ENCODE measurements around the gene SLC25A11. TPM values are rescaled to one million over a fixed set of nuclear protein-coding genes. Genes with fewer than 3 reads are reported as not detected.

Gene SLC25A11
- total and polyA plus RNA-seq, 2 donors (not counting 1 experiment from before 2014, with no cell fraction given): 32.3 to 44.4 TPM

DNA sequence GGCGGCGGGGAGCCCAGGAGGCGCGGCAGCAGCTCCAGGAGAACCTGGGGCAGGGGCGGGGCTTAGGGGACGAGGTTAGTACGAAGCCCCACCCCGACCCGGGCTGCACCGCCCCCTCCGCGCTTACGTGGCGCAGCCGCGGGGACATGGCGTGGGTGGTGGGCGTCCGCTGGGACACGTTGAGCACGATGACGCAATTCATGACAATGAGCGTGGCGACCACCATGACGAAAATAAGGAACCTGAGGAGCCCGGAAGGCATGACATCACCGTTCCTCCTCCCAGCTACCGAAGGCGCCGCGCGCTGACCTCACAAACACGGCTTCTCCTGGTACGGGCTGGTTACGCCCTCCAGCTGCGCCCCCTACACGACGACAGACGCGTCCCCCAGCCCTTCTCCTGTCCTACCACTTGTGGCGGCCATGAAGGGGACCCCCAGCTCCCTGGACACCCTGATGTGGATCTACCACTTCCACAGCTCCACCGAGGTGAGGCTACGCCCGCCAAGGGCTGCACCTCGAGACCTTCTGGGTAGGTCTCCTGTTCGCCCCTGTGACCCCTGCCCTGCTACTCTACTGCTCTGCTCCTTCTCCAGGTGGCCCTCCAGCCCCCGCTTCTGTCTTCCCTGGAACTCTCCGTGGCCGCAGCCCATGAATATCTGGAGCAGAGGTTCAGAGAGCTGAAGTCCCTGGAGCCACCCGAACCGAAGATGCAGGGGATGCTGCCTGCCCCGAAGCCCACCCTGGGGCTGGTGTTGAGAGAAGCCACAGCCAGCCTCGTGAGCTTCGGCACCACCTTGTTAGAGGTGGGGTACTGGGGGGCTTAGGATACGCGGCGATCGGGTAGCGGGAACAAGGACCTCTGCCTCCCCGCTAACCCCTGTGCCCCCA lies 40.3 kb downstream of the SLC25A11 start, which contains the start of gene C17orf107:
Gene C17orf107, plus strand, starts transcription at position 196 of the 890 bp plus-strand sequence. Its CDS starts 227 bp downstream, at position 423.
- intact Hi-C loops (cut with micrococcal nuclease): loop anchor here (1.0 to 5.0 kb wide), 4 partner anchors 68 to 332 kb away; partner anchors contain the start of genes PLD2, SPAG7 and ZFP3
- peaks cover 45 to 53% of the 10 kb centered on the region in 2 donors for H3K4me1 ChIP-seq (ENCODE audit: control insufficient read depth in 2 of 2, insufficient read depth in 2 of 2, low read length in 2 of 2)
- peaks cover 0 to 27% (median 10%) of the 10 kb centered on the region in 4 experiments for H3K27me3 ChIP-seq (replicated peaks in 1 of 4; ENCODE audit: control extremely low read depth in 1 of 4, control insufficient read depth in 3 of 4, insufficient read depth in 4 of 4, low read length in 3 of 4)
- CTCF ChIA-PET: interaction anchor here (0.7 to 4.0 kb wide), 9 partner anchors 10 to 190 kb away, joined by 3 to 15 read pairs (median 4); partner anchors contain the start of gene SPAG7
- TF ChIP-seq, protein P1, sequence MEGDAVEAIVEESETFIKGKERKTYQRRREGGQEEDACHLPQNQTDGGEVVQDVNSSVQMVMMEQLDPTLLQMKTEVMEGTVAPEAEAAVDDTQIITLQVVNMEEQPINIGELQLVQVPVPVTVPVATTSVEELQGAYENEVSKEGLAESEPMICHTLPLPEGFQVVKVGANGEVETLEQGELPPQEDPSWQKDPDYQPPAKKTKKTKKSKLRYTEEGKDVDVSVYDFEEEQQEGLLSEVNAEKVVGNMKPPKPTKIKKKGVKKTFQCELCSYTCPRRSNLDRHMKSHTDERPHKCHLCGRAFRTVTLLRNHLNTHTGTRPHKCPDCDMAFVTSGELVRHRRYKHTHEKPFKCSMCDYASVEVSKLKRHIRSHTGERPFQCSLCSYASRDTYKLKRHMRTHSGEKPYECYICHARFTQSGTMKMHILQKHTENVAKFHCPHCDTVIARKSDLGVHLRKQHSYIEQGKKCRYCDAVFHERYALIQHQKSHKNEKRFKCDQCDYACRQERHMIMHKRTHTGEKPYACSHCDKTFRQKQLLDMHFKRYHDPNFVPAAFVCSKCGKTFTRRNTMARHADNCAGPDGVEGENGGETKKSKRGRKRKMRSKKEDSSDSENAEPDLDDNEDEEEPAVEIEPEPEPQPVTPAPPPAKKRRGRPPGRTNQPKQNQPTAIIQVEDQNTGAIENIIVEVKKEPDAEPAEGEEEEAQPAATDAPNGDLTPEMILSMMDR (IDR thresholded peaks at IDR 0.05): peak; percentile 14
- no peak for TF ChIP-seq EZH2 (IDR thresholded peaks at IDR 0.05; ENCODE audit: borderline replicate concordance, insufficient read depth, low read depth, low read length, poor library complexity, severe bottlenecking)
- H3K4me3 ChIP-seq (ENCODE audit: control extremely low read depth in 1 of 5, extremely low read depth in 1 of 5, insufficient read depth in 1 of 5, low read depth in 2 of 5, low read length in 4 of 5): peak within 1 kb of the TSS; percentile 32 to 73 (median 66)
- H3K9me3 Mint-ChIP-seq (ENCODE audit: insufficient read depth): no peaks in the 10 kb centered on the region
- H3K36me3 ChIP-seq (replicated peaks in 1 of 2; ENCODE audit: control extremely low read depth in 1 of 2, control insufficient read depth in 1 of 2, extremely low read depth in 1 of 2, insufficient read depth in 2 of 2, low read length in 1 of 2): peaks cover 0 to 24% of the 10 kb centered on the region in 2 experiments
- WGBS (ENCODE audit: insufficient coverage): 12% methylated on average over 60 of the region's 60 CpGs
- POLR2A ChIA-PET: interaction anchor here (0.6 to 2.1 kb wide), 6 partner anchors 11 to 547 kb away, joined by 3 to 9 read pairs (median 4); partner anchors contain the start of genes RNF167, SLC25A11 and SPAG7
- DNase-seq: peak; percentile 97
- peak within 1 kb of the TSS; percentile 68 for H3K9ac ChIP-seq (ENCODE audit: low read length)
- H3K9me3 ChIP-seq (ENCODE audit: control extremely low read depth in 1 of 3, control insufficient read depth in 2 of 3, insufficient read depth in 1 of 3, low read length in 2 of 3): peaks cover 0 to 25% (median 0%) of the 10 kb centered on the region in 3 donors
- ATAC-seq (ENCODE audit: low read depth): peak; percentile 83
- H3K4me3 Mint-ChIP-seq: peak within 1 kb of the TSS; percentile 93
- peak within 1 kb of the TSS; percentile 98 for H3K4me2 ChIP-seq (replicated peaks; ENCODE audit: low read depth, low read length, poor library complexity, severe bottlenecking)
- peaks cover 48% of the 10 kb centered on the region for H3K4me1 Mint-ChIP-seq
- peak within 1 kb of the TSS; percentile 69 for H2AFZ ChIP-seq (ENCODE audit: insufficient read depth, low read depth, low read length, poor library complexity, severe bottlenecking)
- no peaks in the 10 kb centered on the region for H3K79me2 ChIP-seq (ENCODE audit: control insufficient read depth, insufficient read depth, low read length)
- peak within 1 kb of the TSS; percentile 93 for H3K27ac Mint-ChIP-seq
- H3K27ac ChIP-seq (ENCODE audit: low read length in 2 of 2): peak within 1 kb of the TSS in 1 of 2 donors; percentile 55
- H3K27me3 Mint-ChIP-seq: peaks cover 4% of the 10 kb centered on the region
- no peaks in the 10 kb centered on the region for H4K20me1 ChIP-seq (ENCODE audit: control insufficient read depth, insufficient read depth, low read length, poor library complexity, severe bottlenecking)

Data from B cell (primary cell).